ENCODE measurements around the gene AP4M1.
A peak's percentile ranks its signal among the peaks of the same experiment; 100 is the strongest.

AP4M1 gene

DNA sequence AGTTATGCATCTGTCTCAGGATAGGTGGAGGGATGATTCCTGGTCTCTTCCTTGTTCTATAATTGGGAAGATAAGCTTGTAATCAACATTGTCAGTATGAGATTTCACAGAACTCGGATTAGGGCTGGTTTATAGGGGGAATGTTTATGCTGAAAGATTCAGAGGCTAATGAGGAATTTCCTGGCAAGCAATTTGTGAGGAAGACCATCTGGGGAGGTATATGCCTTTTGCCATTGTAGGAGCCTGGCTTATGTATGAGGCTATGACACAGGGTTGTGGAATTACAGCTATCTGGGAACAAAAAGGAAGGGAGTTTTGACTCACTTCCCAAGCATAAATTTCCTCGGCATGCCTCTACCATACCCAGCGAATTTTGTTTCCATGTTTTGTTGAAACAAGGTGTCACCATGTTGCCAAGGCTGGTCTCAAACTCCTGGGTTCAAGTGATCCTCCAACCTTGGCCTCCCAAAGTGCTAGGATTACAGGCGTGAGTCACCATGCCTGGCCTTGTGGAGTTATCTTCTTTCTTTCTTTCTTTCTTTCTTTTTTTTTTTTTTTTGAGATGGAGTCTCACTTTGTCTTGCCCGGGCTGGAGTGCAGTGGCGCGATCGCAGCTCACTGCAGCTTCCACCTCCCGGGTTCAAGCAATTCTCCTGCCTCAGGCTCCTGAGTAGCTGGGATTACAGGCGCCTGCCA is 14.2 kb upstream of the AP4M1 start:
- no peak for DNase-seq (ENCODE audit: low read depth in 2 of 2)

DNA sequence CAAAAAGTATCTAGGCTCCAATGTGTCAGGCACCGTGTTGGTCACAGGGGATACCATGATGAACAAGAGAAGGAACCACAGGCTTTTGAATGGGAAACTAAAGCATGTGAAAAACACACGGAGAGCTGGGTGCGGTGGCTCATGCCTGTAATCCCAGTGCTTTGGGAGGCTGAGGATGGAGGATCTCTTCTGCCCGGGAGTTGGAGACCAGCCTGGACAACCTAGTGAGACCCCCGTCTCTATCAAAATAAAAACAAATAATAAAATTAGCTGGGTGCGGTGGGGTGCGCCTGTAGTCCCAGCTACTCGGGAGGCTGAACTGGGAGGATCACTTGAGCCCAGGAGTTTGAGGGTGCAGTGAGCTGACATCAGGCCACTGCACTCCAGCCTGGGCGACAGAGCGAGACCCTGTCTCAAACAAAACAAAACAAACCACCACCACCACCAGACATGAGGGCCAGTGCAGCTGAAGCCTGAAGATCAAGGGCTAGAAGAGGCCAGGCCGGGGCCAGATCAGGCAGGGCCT is 13.3 kb upstream of the AP4M1 start:
- DNase-seq (ENCODE audit: low read depth in 2 of 2), result no peak

GRCh38 chr7:100088621-100089457 is 12.6 kb upstream of the AP4M1 start, which contains the start of gene COPS6:
Gene COPS6 (plus strand): TSS chr7:100088969. CDS start chr7:100088991, 22 bp downstream.
- DNase-seq (ENCODE audit: low read depth in 2 of 2), result peak; percentile 81 to 83

DNA sequence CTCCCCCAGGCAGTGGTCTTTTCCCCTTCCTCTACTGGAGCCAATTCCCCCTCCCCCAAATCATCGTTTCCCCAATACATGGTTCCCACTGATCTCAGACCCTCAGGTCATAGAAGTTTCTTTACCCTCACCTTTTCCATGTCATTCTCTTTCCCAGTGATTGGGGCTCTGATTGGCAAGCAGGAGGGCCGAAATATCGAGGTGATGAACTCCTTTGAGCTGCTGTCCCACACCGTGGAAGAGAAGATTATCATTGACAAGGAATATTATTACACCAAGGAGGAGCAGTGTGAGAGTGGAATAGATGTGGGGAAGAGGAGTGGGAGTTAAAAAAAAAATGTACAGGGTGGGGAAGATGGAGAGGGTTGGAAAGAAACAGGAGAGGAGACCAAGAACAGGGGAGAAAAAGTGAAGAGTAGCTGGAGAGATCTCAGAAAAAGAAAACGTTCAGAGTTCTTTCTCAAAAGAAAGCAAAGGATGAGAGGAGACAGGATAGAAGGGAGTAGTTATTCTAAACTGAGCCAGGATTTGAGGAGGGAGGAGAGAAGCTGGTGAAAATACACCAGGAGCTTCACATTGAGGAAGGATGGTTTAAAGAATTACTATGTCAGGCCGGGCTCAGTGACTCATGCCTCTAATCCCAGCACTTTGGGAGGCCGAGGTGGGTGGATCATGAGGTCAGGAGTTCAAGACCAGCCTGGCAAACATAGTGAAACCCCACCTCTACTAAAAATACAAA is 11.8 kb upstream of the AP4M1 start:
- no peak for DNase-seq (ENCODE audit: low read depth in 2 of 2)

GRCh38 chr7:100090527-100091410 is 10.7 kb upstream of the AP4M1 start:
- no peak for DNase-seq (ENCODE audit: low read depth in 2 of 2)

DNA sequence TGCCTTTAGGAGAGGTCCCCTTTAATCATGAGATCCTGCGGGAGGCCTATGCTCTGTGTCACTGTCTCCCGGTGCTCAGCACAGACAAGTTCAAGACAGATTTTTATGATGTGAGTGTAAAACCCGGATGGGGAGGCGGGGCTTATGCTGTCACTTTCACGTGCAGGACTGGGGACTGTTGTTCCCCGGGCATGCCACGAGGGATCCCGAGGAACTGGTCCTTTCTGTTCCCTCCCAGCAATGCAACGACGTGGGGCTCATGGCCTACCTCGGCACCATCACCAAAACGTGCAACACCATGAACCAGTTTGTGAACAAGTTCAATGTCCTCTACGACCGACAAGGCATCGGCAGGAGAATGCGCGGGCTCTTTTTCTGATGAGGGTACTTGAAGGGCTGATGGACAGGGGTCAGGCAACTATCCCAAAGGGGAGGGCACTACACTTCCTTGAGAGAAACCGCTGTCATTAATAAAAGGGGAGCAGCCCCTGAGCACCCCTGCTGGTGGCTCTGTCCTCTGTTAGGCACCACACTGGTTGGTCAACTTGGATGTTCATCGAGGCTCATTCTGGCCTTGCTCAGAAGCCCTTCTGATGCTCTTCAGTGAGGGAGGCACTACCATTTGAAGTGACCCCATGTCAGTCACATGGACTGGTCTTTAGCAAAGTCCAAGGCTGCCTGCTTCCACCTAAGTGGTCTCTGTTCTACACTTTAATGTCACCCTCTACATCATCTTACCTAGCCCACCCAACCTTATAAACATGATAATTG is 9.8 kb upstream of the AP4M1 start:
- DNase-seq (ENCODE audit: low read depth in 2 of 2), result no peak

- no peak for DNase-seq (ENCODE audit: low read depth in 2 of 2)
Observed at GRCh38 chr7:100093054-100093453, 8.4 kb upstream of the AP4M1 start.

DNA sequence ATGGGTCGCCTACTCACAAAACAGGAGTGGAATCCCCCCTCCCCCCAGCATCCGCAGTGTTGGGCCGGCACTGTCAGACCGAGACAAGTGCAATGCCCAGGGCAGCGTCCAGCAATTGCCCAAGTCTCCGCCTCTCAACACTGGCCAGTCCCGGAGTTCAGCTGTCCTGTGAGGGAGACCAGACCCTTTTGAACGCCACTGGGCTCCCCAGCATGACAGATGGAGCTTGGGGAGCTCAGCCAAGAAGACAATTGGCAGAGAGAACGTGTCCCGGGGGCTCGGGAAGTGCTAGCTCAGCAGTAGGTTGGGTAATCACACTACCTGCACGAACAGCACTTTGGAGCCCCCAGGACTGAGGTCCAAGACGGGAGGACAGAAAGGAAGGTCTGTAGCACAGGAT is 7.9 kb upstream of the AP4M1 start:
- no peak for DNase-seq (ENCODE audit: low read depth in 2 of 2)

GRCh38 chr7:100093925-100094486 is 7.4 kb upstream of the AP4M1 start:
- no peak for DNase-seq (ENCODE audit: low read depth in 2 of 2)

GRCh38 chr7:100095289-100095688 is 6.2 kb upstream of the AP4M1 start:
- no peak for DNase-seq (ENCODE audit: low read depth in 2 of 2)

GRCh38 chr7:100095704-100096103 is 5.7 kb upstream of the AP4M1 start:
- no peak for DNase-seq (ENCODE audit: low read depth in 2 of 2)

DNA sequence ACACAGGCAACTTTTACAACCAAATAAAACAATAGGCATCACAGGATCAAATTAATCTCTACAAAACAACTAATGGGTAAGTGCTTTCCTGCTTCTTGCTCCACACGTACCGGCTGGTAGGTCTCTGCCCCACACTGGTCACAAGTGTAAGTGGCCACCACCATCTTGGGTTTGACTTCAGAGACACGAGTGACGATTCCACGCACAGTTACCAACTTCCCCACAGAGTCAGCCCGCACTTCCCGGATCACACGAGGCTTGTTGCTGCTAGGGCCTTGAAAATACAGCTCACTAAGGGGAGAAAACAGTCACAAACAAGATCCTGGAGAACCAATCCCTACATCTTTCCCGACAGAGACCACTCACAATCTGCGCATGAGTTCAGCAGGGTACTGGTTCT is 2.5 kb upstream of the AP4M1 start:
- DNase-seq (ENCODE audit: low read depth in 2 of 2), result no peak

- no peak for DNase-seq (ENCODE audit: low read depth in 2 of 2)
Observed at GRCh38 chr7:100099452-100099851, 2.0 kb upstream of the AP4M1 start.

DNA sequence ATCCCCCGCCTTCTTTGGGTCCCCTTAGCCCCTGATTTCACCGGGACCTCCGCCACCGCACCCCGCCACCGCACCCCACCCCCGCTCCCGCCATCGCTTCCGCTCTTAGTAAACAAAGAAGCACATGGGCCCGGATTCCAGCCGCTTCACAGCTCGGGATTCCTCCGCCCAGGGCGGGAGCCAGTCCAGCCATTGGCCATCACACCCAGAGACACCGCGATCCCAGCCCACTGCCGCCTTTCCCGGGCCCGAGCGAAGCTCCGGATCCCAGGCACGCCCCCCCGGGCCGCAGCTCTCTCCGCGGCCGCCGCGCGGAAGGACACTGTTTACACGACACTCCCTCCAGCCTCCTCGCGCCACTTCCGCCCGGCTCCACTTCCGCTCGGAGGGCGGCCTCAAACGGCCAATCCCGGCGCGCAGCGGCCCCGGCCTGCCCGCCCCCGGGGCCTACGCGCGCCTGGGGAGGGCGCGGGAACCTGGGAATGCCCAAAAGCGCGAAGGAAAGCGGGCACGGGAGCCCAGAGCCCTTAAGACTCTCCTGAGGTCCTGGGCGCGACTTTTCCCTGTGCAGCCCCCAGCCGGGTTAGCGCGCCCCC is 925 bp upstream of the AP4M1 start:
- DNase-seq (ENCODE audit: low read depth in 2 of 2), result peak; percentile 73 to 86

DNA sequence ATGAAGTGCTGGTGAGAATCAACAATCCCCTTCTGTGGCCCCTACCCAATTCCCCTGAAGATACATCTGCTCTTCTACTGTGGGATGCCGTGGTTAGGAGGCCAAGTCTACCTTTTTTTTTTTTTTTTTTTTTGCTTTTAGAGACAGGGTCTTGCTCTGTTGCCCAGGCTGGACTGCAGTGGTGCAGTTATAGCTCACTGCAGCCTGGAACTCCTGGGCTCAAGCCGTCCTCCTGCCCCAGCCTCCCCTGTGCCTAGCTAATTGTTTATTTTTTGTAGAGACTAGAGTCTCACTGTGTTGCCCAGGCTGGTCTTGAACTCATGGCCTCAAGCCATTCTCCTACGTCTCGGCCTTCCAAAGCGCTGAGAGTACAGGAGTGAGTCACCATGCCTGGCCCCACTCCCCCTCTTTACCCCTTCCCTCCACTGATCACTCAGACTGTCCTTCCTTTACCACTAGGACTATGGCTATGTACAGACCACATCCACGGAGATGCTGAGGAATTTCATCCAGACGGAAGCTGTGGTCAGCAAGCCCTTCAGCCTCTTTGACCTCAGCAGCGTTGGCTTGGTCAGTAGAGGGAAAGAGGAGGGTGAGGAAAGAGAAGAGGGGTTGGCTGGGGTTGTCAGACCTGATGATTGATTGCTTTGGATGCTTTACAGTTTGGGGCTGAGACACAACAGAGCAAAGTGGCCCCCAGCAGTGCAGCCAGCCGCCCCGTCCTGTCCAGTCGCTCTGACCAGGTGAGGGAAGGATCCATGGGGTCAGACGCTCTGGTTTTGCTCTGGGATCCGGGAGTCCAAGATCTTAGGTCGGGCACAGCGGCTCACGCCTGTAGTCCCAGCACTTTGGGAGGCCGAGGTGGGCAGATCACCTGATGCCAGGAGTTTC is 1.8 kb downstream of the AP4M1 start:
- DNase-seq (ENCODE audit: low read depth in 2 of 2), result no peak

- DNase-seq (ENCODE audit: low read depth in 2 of 2), result no peak
Observed at GRCh38 chr7:100105534-100105933, 4.1 kb downstream of the AP4M1 start.

GRCh38 chr7:100106633-100107032 is 5.2 kb downstream of the AP4M1 start:
- DNase-seq (ENCODE audit: low read depth in 2 of 2), result no peak

DNA sequence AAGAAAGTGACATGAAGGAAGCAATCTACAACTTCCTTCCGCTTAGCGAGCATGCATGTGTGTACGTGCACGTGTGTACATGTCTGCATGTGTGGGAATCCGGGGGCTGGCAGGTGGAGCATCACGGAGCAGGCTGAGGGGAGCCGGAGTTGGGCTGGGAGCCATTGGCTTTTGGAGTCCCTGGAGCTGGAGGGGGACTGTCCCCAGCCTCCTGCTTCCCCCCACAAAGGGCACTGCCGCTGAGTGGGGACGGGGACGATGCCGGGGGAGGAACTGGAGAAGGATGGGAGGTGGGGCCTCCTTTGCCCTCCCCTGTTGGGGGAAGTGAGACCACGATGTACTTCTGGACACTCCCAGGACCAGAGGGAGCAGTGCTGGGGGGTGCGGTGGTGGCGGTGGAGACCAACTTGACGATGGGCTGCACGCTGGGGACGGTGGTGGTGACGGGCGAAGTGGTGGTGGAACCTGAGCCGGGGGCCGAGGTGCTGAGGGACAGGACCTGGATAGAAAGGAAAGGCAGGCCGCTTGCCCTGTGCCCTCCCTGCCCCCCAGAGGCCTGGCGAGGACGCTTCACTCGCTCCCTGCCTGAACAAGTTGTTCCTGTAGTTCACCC is 5.8 kb downstream of the AP4M1 start:
- no peak for DNase-seq (ENCODE audit: low read depth in 2 of 2)
